ENCODE measurements around the gene SNTG2. TPM values are rescaled to one million over a fixed set of nuclear protein-coding genes. Genes with fewer than 3 reads are reported as not detected.

The SNTG2 gene
- total RNA-seq, 6 experiments from 2014 or later: not detected

- no peak for ATAC-seq
- Histone ChIP-seq H3K36me3 (no peaks in the 10 kb centered on the region), H3K9me3 (no peaks in the 10 kb centered on the region), H3K27ac (no peak overlapping the region), H3K27me3 (no peaks in the 10 kb centered on the region), H3K4me3 (no peak overlapping the region), H3K4me1 (no peaks in the 10 kb centered on the region)
- WGBS (ENCODE audit: insufficient coverage, low coverage, low lambda C conversion rate, missing lambda C conversion rate): 47% methylated on average over 4 of the region's 10 CpGs
- TF ChIP-seq CTCF (IDR thresholded peaks at IDR 0.05) (no peak), POLR2A (IDR thresholded peaks at IDR 0.05) (no peak)
- intact Hi-C loops (cut with DNase I): no loop called here
- DNase-seq: no peak
Measured at GRCh38 chr2:1369905-1370304, 419.3 kb downstream of the SNTG2 start.

GRCh38 chr2:1370461-1370860 is 419.8 kb downstream of the SNTG2 start:
- 31% methylated on average over 4 of the region's 4 CpGs for WGBS (ENCODE audit: insufficient coverage, low coverage, low lambda C conversion rate, missing lambda C conversion rate)
- intact Hi-C loops (cut with DNase I): no loop called here

GRCh38 chr2:1371082-1371481 is 420.4 kb downstream of the SNTG2 start:
- Histone ChIP-seq H3K36me3 (no peaks in the 10 kb centered on the region), H3K4me1 (no peaks in the 10 kb centered on the region), H3K4me3 (no peak overlapping the region), H3K27ac (no peak overlapping the region), H3K27me3 (no peaks in the 10 kb centered on the region), H3K9me3 (no peaks in the 10 kb centered on the region)
- intact Hi-C loops (cut with DNase I): no loop called here
- ATAC-seq (no peak), DNase-seq (no peak)
- TF ChIP-seq CTCF (IDR thresholded peaks at IDR 0.05) (no peak), POLR2A (IDR thresholded peaks at IDR 0.05) (no peak)
- 39% methylated on average over 11 of the region's 11 CpGs for WGBS (ENCODE audit: insufficient coverage, low coverage, low lambda C conversion rate, missing lambda C conversion rate)

More at GRCh38 chr2:1370461-1370860, 419.8 kb downstream of the SNTG2 start:
- Histone ChIP-seq H3K27ac (no peak overlapping the region), H3K36me3 (no peaks in the 10 kb centered on the region), H3K4me3 (no peak overlapping the region), H3K9me3 (no peaks in the 10 kb centered on the region), H3K27me3 (no peaks in the 10 kb centered on the region), H3K4me1 (no peaks in the 10 kb centered on the region)
- ATAC-seq (no peak), DNase-seq (no peak)
- TF ChIP-seq CTCF (IDR thresholded peaks at IDR 0.05) (no peak), POLR2A (IDR thresholded peaks at IDR 0.05) (no peak)

DNA sequence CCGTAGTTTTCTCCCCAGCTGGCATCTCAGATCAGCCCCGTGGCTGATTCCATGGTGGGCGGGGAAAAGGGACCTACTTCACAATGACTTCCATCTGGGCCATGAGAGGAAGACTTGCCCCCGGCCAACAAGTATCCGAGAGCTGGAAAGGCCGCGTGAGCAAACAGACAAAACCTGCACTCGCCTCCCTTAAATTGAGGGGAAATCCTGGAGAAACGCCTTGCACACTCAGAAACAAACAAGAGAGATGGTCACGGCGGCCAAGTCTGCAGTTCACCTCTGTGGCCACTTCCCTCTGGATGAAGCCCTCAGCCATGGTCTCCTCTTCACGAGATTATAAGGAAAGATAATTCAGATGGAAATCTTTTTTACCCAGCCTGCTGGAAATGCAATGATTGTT is 423.2 kb downstream of the SNTG2 start:
- WGBS (ENCODE audit: insufficient coverage, low coverage, low lambda C conversion rate, missing lambda C conversion rate): 74% methylated on average over 9 of the region's 12 CpGs
- no peaks in the 10 kb centered on the region for H3K36me3 ChIP-seq
- DNase-seq (no peak), ATAC-seq (no peak)
- no peaks in the 10 kb centered on the region for H3K9me3 ChIP-seq
- TF ChIP-seq POLR2A (IDR thresholded peaks at IDR 0.05) (no peak), CTCF (IDR thresholded peaks at IDR 0.05) (no peak)
- intact Hi-C loops (cut with DNase I): no loop called here
- no peaks in the 10 kb centered on the region for H3K4me1 ChIP-seq
- no peaks in the 10 kb centered on the region for H3K27me3 ChIP-seq
- H3K4me3 ChIP-seq: no peak overlapping the region
- no peak overlapping the region for H3K27ac ChIP-seq

DNA sequence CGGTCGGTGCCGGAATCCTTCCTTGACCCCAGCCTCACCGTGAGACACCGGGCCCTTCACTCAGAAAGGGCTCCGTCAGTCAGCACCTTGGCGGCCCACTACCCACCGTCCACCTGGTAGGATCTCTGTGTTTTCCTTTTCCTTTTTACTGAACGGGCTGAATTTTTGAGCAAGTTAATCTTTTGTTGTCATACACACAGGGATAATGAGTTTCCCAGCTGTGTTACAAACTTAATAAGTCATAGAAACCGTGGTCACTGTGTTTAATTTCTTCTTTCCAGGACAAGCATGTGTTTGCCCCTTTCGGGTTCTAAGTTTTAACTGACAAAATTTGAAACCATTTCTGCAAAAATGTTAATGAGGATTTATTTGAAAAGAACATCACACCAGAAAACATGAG is 423.6 kb downstream of the SNTG2 start:
- DNase-seq (no peak), ATAC-seq (no peak)
- intact Hi-C loops (cut with DNase I): no loop called here
- Histone ChIP-seq H3K27ac (no peak overlapping the region), H3K9me3 (no peaks in the 10 kb centered on the region), H3K27me3 (no peaks in the 10 kb centered on the region), H3K4me3 (no peak overlapping the region), H3K36me3 (no peaks in the 10 kb centered on the region), H3K4me1 (no peaks in the 10 kb centered on the region)
- WGBS (ENCODE audit: insufficient coverage, low coverage, low lambda C conversion rate, missing lambda C conversion rate): 61% methylated on average over 7 of the region's 11 CpGs
- no peak for TF ChIP-seq CTCF (IDR thresholded peaks at IDR 0.05)
- TF ChIP-seq POLR2A (IDR thresholded peaks at IDR 0.05): no peak
